ENCODE measurements around the gene XRN2.
A peak's percentile ranks its signal among the peaks of the same experiment; 100 is the strongest.

Gene XRN2

DNA sequence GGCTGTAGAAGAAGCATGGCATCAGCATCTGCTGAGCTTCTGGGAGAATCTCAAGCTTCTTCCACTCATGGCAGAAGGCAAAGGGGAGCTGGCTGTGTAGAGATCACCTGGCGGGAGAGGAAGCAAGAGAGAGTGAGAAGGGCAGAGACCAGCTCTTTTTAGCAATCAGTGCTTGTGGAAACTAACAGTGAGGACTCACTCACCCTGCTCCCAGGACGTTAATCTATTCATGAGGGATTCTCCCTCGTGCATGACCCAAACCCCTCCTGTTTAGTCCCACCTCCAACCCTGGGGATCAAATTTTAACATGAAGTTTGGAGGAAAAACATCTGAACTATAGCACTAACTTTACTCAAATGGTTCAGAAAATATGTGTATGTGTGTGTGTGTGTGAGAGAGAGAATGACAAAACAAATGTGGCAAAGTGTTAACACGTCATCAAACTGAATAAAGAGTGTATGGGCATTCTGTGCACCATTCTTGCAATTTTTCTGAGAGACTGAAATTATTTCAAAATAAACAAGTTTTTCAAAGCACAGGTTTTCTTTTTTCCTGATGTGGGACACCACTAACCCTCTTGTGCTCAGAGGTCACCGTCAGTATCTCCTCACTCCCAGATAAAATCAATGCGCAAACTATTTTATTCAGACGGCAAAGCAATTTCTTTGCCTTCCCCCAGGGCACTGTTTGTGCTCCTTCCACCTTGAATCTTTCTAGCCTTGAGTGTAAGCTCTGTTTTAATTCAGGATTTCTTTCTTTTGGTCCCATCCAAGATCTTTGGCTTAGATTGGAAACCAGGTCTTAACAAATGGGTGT lies 23.2 kb upstream of the XRN2 start:
- TF ChIP-seq GATA2 (IDR thresholded peaks at IDR 0.05; ENCODE audit: low read depth, low read length) (no peak), GATA3 (IDR thresholded peaks at IDR 0.05; ENCODE audit: low read depth, low read length) (no peak)

GRCh38 chr20:21280522-21281016 lies 22.6 kb upstream of the XRN2 start:
- no peak for TF ChIP-seq GATA3 (IDR thresholded peaks at IDR 0.05; ENCODE audit: low read depth, low read length)
- TF ChIP-seq GATA2 (IDR thresholded peaks at IDR 0.05; ENCODE audit: low read depth, low read length), result no peak

GRCh38 chr20:21286775-21287174 lies 16.4 kb upstream of the XRN2 start:
- TF ChIP-seq GATA3 (IDR thresholded peaks at IDR 0.05; ENCODE audit: low read depth, low read length) (no peak), GATA2 (IDR thresholded peaks at IDR 0.05; ENCODE audit: low read depth, low read length) (no peak)

DNA sequence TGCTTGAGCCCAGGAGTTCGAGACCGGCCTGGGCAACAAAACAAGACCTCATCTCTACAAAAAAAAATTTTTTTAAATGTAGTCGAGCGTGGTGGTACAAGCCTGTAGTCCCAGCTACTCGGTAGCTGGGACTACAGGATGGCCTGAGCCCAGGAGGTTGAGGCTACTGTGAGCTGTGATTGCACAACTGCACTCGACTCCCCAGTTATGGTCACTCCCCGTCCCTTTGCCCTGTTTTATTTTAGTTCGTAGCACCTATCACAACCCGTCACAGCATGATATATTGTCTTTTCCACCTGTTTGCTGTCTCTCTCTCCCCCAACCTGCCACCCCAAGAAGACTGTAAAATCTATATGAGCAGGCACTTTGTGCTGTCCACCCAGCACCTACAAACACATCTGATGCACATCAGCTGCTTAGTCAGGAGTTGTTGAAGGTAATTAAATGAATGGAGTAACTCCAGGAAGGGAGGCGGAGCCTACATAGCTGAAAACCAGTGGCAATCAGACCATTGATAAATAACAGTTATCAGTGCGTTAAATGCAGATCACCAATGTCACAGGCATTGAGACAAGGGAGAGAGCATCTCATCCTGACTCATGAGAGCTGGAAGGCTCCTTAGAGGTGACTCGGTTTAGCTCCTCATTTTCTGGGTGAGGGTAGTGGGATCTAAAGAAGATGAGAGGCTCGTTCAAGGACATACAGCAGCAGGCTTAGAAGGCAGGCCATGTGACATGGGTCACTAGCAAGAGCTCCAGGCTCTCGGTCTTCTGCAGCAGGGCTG lies 14.4 kb upstream of the XRN2 start:
- no peak for TF ChIP-seq GATA3 (IDR thresholded peaks at IDR 0.05; ENCODE audit: low read depth, low read length)
- no peak for TF ChIP-seq GATA2 (IDR thresholded peaks at IDR 0.05; ENCODE audit: low read depth, low read length)

- TF ChIP-seq GATA2 (IDR thresholded peaks at IDR 0.05; ENCODE audit: low read depth, low read length), result no peak
- TF ChIP-seq GATA3 (IDR thresholded peaks at IDR 0.05; ENCODE audit: low read depth, low read length), result no peak
Observed at GRCh38 chr20:21289651-21290050, 13.5 kb upstream of the XRN2 start.

GRCh38 chr20:21291026-21291425 lies 12.1 kb upstream of the XRN2 start:
- TF ChIP-seq GATA2 (IDR thresholded peaks at IDR 0.05; ENCODE audit: low read depth, low read length) (no peak), GATA3 (IDR thresholded peaks at IDR 0.05; ENCODE audit: low read depth, low read length) (no peak)

GRCh38 chr20:21294755-21295154 lies 8.4 kb upstream of the XRN2 start:
- TF ChIP-seq GATA3 (IDR thresholded peaks at IDR 0.05; ENCODE audit: low read depth, low read length), result no peak
- no peak for TF ChIP-seq GATA2 (IDR thresholded peaks at IDR 0.05; ENCODE audit: low read depth, low read length)

DNA sequence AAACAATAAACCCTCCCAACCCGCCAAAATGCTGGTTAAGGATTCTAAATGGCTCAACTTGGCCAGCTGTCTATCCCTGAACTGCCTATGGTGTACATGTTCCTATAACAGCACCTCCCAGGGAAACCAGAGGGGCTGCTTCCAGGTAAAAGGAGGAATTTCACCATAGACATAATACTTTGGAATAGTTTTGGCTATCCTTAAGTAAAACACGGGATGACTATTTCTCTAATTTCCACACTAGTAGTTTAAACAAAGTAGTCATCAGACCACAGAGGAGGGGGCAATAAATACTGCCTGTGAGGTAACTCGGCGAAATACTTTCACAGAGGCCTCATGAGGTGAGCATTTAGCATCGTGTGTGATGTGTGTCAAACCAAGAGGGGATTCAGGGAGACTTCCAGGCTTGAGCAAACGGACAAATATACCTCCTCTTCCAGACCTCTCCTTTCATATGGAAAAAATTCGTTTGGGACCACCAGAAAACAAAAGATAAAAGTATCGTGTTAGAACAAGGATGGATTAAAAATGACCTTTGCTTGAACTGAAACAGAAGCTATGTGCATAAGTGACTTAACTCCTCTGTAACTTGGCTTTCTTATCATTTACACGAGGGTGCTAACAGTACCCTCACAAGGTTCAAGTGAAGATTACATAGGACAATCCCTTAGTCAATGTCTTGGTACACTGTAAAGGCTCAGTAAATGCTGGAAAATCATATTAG lies 1.0 kb upstream of the XRN2 start:
- TF ChIP-seq GATA3 (IDR thresholded peaks at IDR 0.05; ENCODE audit: low read depth, low read length), result no peak
- no peak for TF ChIP-seq GATA2 (IDR thresholded peaks at IDR 0.05; ENCODE audit: low read depth, low read length)

GRCh38 chr20:21302664-21303060 lies 469 bp upstream of the XRN2 start:
- TF ChIP-seq GATA2 (IDR thresholded peaks at IDR 0.05; ENCODE audit: low read depth, low read length) (no peak), GATA3 (IDR thresholded peaks at IDR 0.05; ENCODE audit: low read depth, low read length) (no peak)

DNA sequence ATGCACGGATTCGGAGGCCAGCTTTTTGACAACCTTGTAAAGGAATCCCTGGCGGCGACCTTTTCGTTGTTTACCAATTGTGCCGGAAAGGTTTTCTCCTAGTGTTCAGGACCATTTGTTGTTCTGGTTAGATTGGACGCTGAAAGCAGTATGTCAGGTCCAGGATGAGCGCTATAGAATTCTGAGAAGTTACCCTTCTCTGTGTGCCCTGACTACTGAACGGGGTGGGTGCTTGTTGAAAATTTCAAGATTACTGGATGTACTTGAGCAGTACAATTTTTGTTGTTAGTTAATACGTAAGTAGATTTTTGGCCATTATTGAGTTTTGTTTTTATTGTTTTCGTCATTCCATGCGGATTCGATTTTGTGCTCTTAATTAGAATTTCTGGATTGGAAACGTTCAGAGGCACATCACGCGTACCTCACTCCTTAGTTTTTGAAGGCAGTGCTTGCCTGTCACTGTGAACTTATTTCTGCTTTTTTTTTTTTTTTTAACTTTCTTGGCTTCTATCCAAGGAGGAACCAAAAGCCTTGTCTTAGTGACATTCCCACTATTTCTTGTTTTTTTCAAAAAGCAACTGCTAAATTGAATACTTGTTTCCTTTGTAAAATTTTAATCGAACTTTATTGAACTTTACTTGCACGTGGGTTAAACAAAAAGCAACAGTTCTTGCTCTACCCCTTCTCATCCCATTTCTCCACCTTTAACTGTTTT lies 898 bp downstream of the XRN2 start:
- TF ChIP-seq GATA3 (IDR thresholded peaks at IDR 0.05; ENCODE audit: low read depth, low read length) (no peak), GATA2 (IDR thresholded peaks at IDR 0.05; ENCODE audit: low read depth, low read length) (no peak)

DNA sequence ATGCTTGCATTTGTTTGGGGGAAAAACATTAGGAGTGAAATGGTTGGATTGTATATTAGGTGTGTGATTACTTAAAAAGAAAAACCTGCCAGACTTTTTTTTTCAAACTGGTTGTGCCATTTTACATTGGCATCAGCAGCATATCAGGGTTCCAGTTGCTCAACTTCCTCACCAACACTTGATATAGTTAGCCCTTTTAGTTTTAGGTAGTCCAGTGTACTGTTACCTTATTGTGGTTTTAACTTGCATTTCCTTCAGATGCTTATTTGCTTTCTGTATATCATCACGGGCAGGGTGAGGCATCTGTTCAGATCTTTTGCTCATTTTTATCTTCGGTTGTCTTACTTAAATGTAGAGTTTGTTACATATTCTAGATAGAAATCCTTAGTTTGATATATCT lies 5.2 kb downstream of the XRN2 start:
- no peak for TF ChIP-seq GATA3 (IDR thresholded peaks at IDR 0.05; ENCODE audit: low read depth, low read length)
- TF ChIP-seq GATA2 (IDR thresholded peaks at IDR 0.05; ENCODE audit: low read depth, low read length), result no peak

DNA sequence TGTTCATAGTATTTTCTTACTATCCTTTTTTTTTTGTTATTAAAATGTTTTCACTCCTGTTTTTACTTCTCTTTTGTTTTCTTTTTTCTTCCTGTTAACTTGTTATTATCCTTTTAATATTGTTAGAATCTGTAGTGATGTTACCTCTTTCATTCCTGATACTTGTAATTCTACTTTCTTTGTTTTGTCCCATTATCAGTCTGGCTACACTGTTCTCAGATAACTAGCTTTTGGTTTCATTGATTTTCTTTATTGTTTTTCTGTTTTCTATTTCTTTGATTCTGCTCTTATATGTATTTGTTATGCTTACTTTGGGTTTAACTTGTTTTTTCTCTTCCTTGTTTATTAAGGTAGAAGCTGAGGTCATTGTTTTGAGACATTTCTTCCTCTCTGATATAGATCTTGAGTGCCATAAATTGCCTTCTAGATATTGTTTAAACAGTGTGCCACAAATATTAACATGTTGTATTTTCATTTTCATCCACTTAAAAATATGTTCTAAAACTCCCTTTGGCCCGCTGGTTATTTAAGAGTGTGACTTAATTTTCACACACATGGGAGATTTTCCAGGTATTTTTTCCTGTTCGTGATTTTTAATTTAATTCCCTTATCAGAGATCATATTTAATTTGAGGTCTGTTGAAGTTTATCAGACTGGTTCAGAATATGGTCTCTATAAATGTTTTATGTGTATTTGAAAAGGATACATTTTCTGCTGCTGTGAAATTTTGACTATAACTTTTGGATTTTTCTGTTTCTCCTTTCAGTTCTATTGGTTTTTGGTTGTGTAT lies 6.7 kb downstream of the XRN2 start:
- TF ChIP-seq GATA2 (IDR thresholded peaks at IDR 0.05; ENCODE audit: low read depth, low read length) (no peak), GATA3 (IDR thresholded peaks at IDR 0.05; ENCODE audit: low read depth, low read length) (peak; percentile 45)
